Loucy (cell line): ENCODE data around the gene TMEM89.

Source experiments
- EZH2phosphoT487 ChIP-seq: fragments of 200-600 bp; IDR thresholded peaks from 2 replicates; pipeline ENCODE4 v1.6.1; 2018; ENCODE audit warnings: antibody characterized with exemption, mild to moderate bottlenecking, moderate library complexity, borderline replicate concordance
- TF ChIP-seq, protein P1 (sequence below): fragments of 200-600 bp; sonication (generic); conservative IDR thresholded peaks from 2 replicates; pipeline ENCODE4 v1.5.1; 2014; ENCODE audit warnings: mild to moderate bottlenecking, antibody characterized with exemption, low read length

- TF ChIP-seq, protein P1, sequence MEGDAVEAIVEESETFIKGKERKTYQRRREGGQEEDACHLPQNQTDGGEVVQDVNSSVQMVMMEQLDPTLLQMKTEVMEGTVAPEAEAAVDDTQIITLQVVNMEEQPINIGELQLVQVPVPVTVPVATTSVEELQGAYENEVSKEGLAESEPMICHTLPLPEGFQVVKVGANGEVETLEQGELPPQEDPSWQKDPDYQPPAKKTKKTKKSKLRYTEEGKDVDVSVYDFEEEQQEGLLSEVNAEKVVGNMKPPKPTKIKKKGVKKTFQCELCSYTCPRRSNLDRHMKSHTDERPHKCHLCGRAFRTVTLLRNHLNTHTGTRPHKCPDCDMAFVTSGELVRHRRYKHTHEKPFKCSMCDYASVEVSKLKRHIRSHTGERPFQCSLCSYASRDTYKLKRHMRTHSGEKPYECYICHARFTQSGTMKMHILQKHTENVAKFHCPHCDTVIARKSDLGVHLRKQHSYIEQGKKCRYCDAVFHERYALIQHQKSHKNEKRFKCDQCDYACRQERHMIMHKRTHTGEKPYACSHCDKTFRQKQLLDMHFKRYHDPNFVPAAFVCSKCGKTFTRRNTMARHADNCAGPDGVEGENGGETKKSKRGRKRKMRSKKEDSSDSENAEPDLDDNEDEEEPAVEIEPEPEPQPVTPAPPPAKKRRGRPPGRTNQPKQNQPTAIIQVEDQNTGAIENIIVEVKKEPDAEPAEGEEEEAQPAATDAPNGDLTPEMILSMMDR: no peak
- no peak for TF ChIP-seq EZH2phosphoT487
These were observed 26.8 kb upstream of the TMEM89 start for GRCh38 chr3:48648188-48648850.
